Mucosa of rectum (tissue), 2 donors: ENCODE results near the gene HOXA1.

Experiments
- H3K27ac ChIP-seq, 2 donors: one replicate each; pipeline ENCODE4 v1.7.0; 2013; ENCODE audit warnings: inconsistent platforms in 2 of 2, low read depth in 2 of 2, low read length in 2 of 2
- H3K27me3 ChIP-seq, 2 donors: one replicate each; pipeline ENCODE4 v1.7.0; 2013; ENCODE audit warnings: low read length in 2 of 2; ENCODE audit not compliant: control insufficient read depth in 2 of 2, insufficient read depth in 2 of 2
- H3K36me3 ChIP-seq, 2 donors: one replicate each; pipeline ENCODE4 v1.7.0; 2013; ENCODE audit warnings: low read length in 2 of 2; ENCODE audit not compliant: control insufficient read depth in 2 of 2, insufficient read depth in 2 of 2
- H3K4me1 ChIP-seq, 2 donors: one replicate each; pipeline ENCODE4 v1.7.0; 2013; ENCODE audit warnings: low read length in 2 of 2, mild to moderate bottlenecking in 1 of 2; ENCODE audit not compliant: control insufficient read depth in 2 of 2, insufficient read depth in 2 of 2
- H3K4me3 ChIP-seq, 2 donors: one replicate each; pipeline ENCODE4 v1.7.0; 2013; ENCODE audit warnings: low read length in 2 of 2
- H3K9ac ChIP-seq, 2 donors: one replicate each; pipeline ENCODE4 v1.7.0; 2013; ENCODE audit warnings: low read length in 2 of 2, low read depth in 1 of 2, mild to moderate bottlenecking in 1 of 2
- H3K9me3 ChIP-seq, 2 donors: one replicate each; pipeline ENCODE4 v1.7.0; 2013; ENCODE audit warnings: low read length in 2 of 2; ENCODE audit not compliant: control insufficient read depth in 2 of 2
- donor health status: healthy.
- donor health status: Normal muscosa, but diverticular disease.

The HOXA1 gene

DNA sequence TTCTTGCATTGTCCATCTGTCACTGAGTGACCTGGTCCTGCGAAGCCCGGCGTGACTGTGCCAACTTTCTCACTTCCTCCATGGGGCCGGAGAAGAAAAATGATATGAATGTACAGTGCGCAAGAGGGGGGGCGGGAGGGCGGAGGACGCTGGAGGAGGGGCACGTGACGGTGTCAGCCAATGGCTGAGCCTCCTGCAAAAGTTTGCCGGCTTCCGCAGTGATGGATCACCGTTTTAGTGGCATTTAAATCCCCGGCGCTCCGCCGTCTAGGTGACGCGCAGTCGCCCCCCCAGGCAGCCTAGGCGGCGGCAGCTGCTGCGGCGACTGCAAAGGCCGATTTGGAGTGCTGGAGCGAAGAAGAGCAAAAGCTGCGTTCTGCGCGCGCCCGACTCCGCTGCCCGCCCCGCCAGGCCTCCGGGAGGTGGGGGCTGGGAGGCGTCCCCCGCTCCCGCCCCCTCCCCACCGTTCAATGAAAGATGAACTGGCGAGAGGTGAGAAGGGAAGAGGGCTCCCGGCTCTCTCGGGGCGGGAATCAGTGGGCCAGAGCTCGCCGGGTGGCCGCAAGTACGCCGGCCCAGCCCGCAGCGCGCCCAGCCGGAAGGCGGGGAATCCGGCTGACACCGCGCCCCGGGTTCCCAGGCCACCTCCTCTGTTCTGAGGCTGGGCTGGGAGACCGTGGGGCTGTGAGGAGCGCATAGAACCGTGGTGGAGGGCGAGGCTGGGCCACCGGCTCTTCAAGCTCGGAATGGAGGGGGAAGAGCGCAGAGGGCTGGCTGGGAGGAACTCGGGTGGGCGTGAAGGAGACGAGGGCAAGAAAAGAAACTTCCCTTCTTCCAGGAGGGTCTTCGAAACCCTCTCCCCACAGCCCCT is at the start of gene HOXA1:
Gene HOXA1, minus strand, starts transcription at position 104 of the 871 bp plus-strand sequence. Its CDS starts 88 bp downstream, at position 16.
- peak within 1 kb of the TSS; percentile 71 to 93 for H3K4me3 ChIP-seq
- H3K4me1 ChIP-seq, result peaks cover 26 to 41% of the 10 kb centered on the region in 2 donors
- H3K9ac ChIP-seq, result peak within 1 kb of the TSS; percentile 92 to 96
- H3K27me3 ChIP-seq, result no peaks in the 10 kb centered on the region
- H3K9me3 ChIP-seq, result no peaks in the 10 kb centered on the region
- peaks cover 0 to 6% of the 10 kb centered on the region in 2 donors for H3K36me3 ChIP-seq
- H3K27ac ChIP-seq, result peak within 1 kb of the TSS; percentile 94 to 96

GRCh38 chr7:27145165-27145913 is 49.5 kb upstream of the HOXA1 start:
- peaks cover 37 to 71% of the 10 kb centered on the region in 2 donors for H3K4me1 ChIP-seq
- H3K4me3 ChIP-seq, result peak overlapping the region; percentile 56 to 63
- H3K36me3 ChIP-seq, result peaks cover 5 to 9% of the 10 kb centered on the region in 2 donors
- H3K27me3 ChIP-seq, result no peaks in the 10 kb centered on the region
- no peaks in the 10 kb centered on the region for H3K9me3 ChIP-seq
- H3K27ac ChIP-seq, result peak overlapping the region; percentile 93 to 99
- H3K9ac ChIP-seq, result peak overlapping the region; percentile 47 to 86

GRCh38 chr7:27144781-27145164 is 49.0 kb upstream of the HOXA1 start:
- Histone ChIP-seq H3K4me3 (peak overlapping the region; percentile 44 to 56), H3K4me1 (peaks cover 36 to 71% of the 10 kb centered on the region in 2 donors), H3K9me3 (no peaks in the 10 kb centered on the region), H3K9ac (peak overlapping the region; percentile 17 to 86), H3K27ac (peak overlapping the region; percentile 93 to 99), H3K36me3 (peaks cover 5 to 9% of the 10 kb centered on the region in 2 donors), H3K27me3 (no peaks in the 10 kb centered on the region)

DNA sequence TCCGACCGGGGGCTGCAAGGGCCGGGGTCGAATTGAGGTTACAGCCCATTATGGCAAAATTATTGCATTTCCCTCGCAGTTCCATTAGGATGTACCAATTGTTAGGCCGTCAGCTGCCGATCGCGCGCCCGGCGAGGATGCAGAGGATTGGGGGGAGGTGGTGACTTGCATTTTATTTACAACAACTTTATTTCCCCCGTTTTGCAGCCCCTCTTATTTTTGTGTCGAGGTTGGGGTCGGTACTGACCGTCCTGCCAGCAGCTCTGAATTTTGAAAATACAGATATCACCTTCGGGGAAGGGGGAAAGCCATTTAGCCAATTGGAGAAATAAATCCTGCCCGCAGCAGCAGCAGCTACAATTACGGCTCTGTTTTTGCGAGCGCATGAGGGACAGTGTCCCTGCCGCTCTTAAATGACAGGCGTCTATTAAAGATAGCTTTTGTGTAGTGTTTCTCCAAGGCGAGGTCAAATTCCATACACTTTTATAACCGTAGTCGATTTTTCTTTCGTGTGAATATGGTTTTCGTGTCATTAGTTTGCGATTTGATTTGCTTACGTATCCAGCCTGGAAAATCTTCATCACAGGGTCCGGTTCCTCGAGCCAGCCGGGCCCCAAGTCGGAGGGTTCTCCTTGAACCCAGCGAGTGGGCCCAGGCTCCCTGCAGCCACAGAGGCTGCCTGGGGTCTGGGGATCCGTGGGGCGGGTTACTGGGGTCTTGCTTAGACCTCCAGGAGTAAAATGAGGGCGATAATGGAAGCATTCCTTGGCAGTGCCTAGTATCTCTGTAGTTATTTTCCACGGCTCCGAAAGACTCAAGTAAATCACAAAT is 48.4 kb upstream of the HOXA1 start:
- H3K27me3 ChIP-seq, result no peaks in the 10 kb centered on the region
- H3K4me3 ChIP-seq, result peak overlapping the region; percentile 56 to 79
- H3K9me3 ChIP-seq, result no peaks in the 10 kb centered on the region
- peaks cover 36 to 68% of the 10 kb centered on the region in 2 donors for H3K4me1 ChIP-seq
- peak overlapping the region; percentile 93 to 99 for H3K27ac ChIP-seq
- H3K9ac ChIP-seq, result peak overlapping the region; percentile 52 to 86
- peaks cover 5 to 9% of the 10 kb centered on the region in 2 donors for H3K36me3 ChIP-seq

DNA sequence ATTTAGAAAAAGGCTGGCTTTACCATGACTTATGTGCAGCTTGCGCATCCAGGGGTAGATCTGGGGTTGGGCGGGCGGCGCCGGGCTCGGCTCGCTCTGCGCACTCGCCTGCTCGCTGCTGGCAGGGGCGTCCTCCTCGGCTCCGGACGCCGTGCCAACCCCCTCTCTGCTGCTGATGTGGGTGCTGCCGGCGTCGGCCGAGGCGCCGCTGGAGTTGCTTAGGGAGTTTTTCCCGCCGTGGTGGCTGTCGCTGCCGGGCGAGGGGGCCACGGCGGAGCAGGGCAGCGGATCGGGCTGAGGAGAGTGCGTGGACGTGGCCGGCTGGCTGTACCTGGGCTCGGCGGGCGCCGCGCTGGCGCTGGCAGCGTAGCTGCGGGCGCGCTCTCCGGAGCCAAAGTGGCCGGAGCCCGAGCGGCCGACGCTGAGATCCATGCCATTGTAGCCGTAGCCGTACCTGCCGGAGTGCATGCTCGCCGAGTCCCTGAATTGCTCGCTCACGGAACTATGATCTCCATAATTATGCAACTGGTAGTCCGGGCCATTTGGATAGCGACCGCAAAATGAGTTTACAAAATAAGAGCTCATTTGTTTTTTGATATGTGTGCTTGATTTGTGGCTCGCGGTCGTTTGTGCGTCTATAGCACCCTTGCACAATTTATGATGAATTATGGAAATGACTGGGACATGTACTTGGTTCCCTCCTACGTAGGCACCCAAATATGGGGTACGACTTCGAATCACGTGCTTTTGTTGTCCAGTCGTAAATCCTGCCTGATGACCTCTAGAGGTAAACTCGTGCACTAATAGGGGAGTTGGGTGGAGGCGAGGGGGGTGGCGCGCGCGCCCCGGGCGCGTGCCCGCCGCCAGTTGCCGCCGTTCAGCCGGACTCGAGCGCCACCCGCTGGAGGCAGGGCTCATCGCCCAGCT is 47.5 kb upstream of the HOXA1 start, which contains the start of gene HOXA5:
Gene HOXA5, minus strand, starts transcription at position 659 of the 927 bp plus-strand sequence. Its CDS starts 74 bp downstream, at position 585.
- Histone ChIP-seq H3K4me3 (peak within 1 kb of the TSS; percentile 78 to 79), H3K36me3 (peaks cover 5 to 9% of the 10 kb centered on the region in 2 donors), H3K27me3 (no peaks in the 10 kb centered on the region), H3K27ac (peak within 1 kb of the TSS; percentile 93 to 99), H3K4me1 (peaks cover 31 to 60% of the 10 kb centered on the region in 2 donors), H3K9me3 (no peaks in the 10 kb centered on the region), H3K9ac (peak within 1 kb of the TSS; percentile 85 to 86)

- Histone ChIP-seq H3K9ac (peak overlapping the region; percentile 85 to 86), H3K27me3 (no peaks in the 10 kb centered on the region), H3K4me3 (peak overlapping the region; percentile 78 to 79)
Observed at GRCh38 chr7:27142580-27143022, 46.8 kb upstream of the HOXA1 start.

GRCh38 chr7:27141923-27142579 is 46.3 kb upstream of the HOXA1 start:
- H3K4me3 ChIP-seq, result peak overlapping the region; percentile 78 to 79
- H3K27me3 ChIP-seq, result no peaks in the 10 kb centered on the region
- peaks cover 24 to 62% of the 10 kb centered on the region in 2 donors for H3K4me1 ChIP-seq
- peak overlapping the region; percentile 85 to 86 for H3K9ac ChIP-seq
- H3K27ac ChIP-seq, result peak overlapping the region; percentile 93 to 99
- H3K36me3 ChIP-seq, result peaks cover 5 to 9% of the 10 kb centered on the region in 2 donors
- H3K9me3 ChIP-seq, result no peaks in the 10 kb centered on the region

More at GRCh38 chr7:27142580-27143022, 46.8 kb upstream of the HOXA1 start:
- peak overlapping the region; percentile 93 to 99 for H3K27ac ChIP-seq
- H3K9me3 ChIP-seq, result no peaks in the 10 kb centered on the region
- H3K4me1 ChIP-seq, result peaks cover 27 to 62% of the 10 kb centered on the region in 2 donors
- peaks cover 5 to 9% of the 10 kb centered on the region in 2 donors for H3K36me3 ChIP-seq

DNA sequence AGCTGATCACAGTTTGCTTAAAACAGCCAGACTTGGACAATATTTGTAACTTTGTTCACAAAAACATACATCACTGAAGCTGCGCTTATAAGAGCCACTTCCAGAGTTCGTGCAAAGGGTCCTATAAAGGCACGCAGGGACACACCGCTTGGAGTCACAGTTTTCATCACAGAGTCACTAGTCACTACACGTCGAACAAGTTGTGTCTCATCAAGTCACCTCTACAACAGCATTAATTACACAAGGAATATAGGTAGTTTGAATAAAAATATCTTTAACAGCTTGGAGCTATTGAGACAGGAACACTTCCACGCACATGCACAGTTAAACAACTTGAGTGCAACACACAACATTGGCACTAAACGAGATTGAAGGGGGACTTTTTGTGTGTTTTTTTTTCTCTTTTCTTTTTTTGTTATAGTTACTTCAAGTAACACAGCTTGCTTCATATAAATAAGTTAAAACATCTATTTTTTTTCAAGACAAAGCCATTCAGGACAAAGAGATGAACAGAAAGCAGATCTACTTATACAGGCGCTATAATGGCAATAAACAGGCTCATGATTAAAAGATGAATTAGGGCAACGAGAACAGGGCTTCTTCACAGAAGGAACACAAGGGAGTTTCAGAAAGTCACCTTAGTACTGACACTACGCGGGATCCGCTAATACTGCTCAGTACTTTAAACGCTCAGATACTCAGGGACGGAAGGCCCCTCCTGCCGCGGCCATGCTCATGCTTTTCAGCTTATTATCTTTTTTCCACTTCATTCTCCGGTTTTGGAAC is 45.5 kb upstream of the HOXA1 start:
- H3K27ac ChIP-seq, result peak overlapping the region; percentile 93 to 99
- no peaks in the 10 kb centered on the region for H3K27me3 ChIP-seq
- peak overlapping the region; percentile 85 to 86 for H3K9ac ChIP-seq

More for the DNA sequence above, 45.5 kb upstream of the HOXA1 start:
- Histone ChIP-seq H3K9me3 (no peaks in the 10 kb centered on the region), H3K36me3 (peaks cover 5 to 7% of the 10 kb centered on the region in 2 donors), H3K4me3 (peak overlapping the region; percentile 78 to 79), H3K4me1 (peaks cover 24 to 60% of the 10 kb centered on the region in 2 donors)
